HG02938 (cell line): ENCODE results near the gene GRK7.
"Not testable (repeated sequence)": the region's sequence is repeated elsewhere in the genome, so short reads cannot be mapped to it uniquely, and the experiment has no call there.

Source experiments
- ATAC-seq: cut with Tn5 transposase; IDR thresholded peaks from one replicate; pipeline ENCODE4 v1.9.1; 2021; ENCODE audit warnings: mild to moderate bottlenecking, moderate library complexity; ENCODE audit not compliant: unreplicated experiment

GRK7 gene

GRCh38 chr3:141754032-141754431 lies 9.2 kb upstream of the GRK7 start:
- no peak for ATAC-seq

- not testable (repeated sequence) for ATAC-seq
These were observed 656 bp upstream of the GRK7 start for GRCh38 chr3:141762552-141762951.

- ATAC-seq, result no peak
These were observed 837 bp downstream of the GRK7 start for GRCh38 chr3:141764045-141764444.

GRCh38 chr3:141764465-141764864 lies 1.3 kb downstream of the GRK7 start:
- ATAC-seq, result no peak

GRCh38 chr3:141764986-141765385 lies 1.8 kb downstream of the GRK7 start:
- no peak for ATAC-seq

GRCh38 chr3:141767066-141767465 lies 3.9 kb downstream of the GRK7 start:
- ATAC-seq, result no peak

- no peak for ATAC-seq
These were observed 6.2 kb downstream of the GRK7 start for GRCh38 chr3:141769221-141769894.

- no peak for ATAC-seq
These were observed 10.5 kb downstream of the GRK7 start for GRCh38 chr3:141773676-141774075.

GRCh38 chr3:141776376-141776775 lies 13.2 kb downstream of the GRK7 start:
- no peak for ATAC-seq

GRCh38 chr3:141776885-141777284 lies 13.7 kb downstream of the GRK7 start:
- ATAC-seq, result no peak

- no peak for ATAC-seq
These were observed 15.0 kb downstream of the GRK7 start for GRCh38 chr3:141777957-141778813.

GRCh38 chr3:141779667-141780066 lies 16.5 kb downstream of the GRK7 start:
- ATAC-seq, result no peak

GRCh38 chr3:141782386-141782932 lies 19.3 kb downstream of the GRK7 start:
- ATAC-seq, result no peak

- no peak for ATAC-seq
These were observed 20.4 kb downstream of the GRK7 start for GRCh38 chr3:141783632-141784031.

GRCh38 chr3:141784096-141784495 lies 20.9 kb downstream of the GRK7 start:
- ATAC-seq, result no peak

GRCh38 chr3:141784531-141784930 lies 21.3 kb downstream of the GRK7 start:
- no peak for ATAC-seq

GRCh38 chr3:141788149-141788548 lies 24.9 kb downstream of the GRK7 start:
- no peak for ATAC-seq

- ATAC-seq, result not testable (repeated sequence)
These were observed 25.5 kb downstream of the GRK7 start for GRCh38 chr3:141788750-141789149.

- no peak for ATAC-seq
These were observed 26.1 kb downstream of the GRK7 start for GRCh38 chr3:141789281-141789680.

GRCh38 chr3:141790171-141790570 lies 27.0 kb downstream of the GRK7 start:
- no peak for ATAC-seq

GRCh38 chr3:141792495-141792894 lies 29.3 kb downstream of the GRK7 start:
- no peak for ATAC-seq
